COR-L47 (cell line): ENCODE measurements around the gene SPRED2.
"Not testable (repeated sequence)": the region's sequence is repeated elsewhere in the genome, so short reads cannot be mapped to it uniquely, and the experiment has no call there.

Source experiments
- DNase-seq: peaks from one replicate; lab custom pipeline; 2025; lab: John Stamatoyannopoulos, UW

The SPRED2 gene

DNA sequence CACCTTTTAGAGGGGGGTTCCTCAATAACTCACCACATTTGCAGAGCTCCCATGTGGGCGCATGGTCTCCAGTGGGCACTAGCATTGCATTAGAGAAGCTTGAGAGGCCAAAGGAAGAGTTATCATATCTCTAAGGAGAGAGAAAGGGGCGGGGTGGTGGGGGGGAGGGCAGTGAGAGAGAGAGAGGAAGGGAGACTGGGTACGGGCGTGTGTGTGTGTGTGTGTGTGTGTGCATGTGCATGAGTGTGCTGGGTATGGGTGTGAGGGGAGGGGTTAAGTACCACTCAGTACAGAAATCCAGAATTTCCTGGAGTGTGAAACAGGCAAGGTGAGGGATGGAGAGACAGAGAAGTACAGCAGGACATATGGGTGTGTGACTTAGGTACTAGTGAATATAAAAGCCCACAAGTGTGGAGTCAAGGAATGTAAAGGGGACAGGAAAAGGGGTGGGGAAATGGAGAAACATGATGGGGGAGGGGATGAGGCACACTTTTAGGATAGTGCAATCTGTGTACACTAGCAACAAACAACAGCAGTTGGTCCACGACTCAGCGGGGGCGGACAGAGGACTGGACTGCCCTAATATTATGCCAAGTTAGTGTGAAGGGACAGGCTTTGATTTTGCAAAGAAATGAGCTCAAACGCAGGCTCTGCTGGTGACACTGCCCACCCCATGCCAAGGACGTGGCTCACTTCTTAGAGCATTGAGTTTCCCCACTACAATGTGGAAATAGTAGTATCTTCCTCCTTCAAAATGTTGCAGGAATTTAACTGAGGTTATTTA, 91.3 kb downstream of the SPRED2 start:
- no peak for DNase-seq

GRCh38 chr2:65339648-65340047, 92.8 kb downstream of the SPRED2 start:
- no peak for DNase-seq

DNA sequence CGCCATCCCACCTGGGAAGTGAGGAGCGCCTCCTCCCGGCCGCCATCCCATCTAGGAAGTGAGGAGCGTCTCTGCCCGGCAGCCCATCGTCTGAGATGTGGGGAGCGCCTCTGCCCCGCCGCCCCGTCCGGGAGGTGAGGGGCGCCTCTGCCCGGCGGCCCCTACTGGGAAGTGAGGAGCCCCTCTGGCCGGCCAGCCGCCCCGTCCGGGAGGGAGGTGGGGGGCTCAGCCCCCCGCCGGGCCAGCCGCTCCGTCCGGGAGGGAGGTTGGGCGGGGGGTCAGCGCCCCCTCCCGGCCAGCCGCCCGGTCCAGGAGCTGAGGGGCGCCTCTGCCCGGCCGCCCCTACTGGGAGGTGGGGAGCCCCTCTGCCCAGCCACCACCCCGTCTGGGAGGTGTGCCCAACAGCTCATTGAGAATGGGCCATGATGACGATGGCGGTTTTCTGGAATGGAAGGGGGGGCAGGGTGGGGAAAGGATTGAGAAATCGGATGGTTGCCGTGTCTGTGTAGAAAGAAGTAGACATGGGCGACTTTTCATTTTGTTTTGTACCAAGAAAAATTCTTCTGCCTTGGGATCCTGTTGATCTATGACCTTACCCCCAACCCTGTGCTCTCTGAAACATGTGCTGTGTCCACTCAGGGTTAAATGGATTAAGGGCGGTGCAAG, 93.4 kb downstream of the SPRED2 start:
- DNase-seq: not testable (repeated sequence)

- DNase-seq: not testable (repeated sequence)
Observed at GRCh38 chr2:65337915-65338314, 94.5 kb downstream of the SPRED2 start.

- no peak for DNase-seq
Observed at GRCh38 chr2:65334714-65335113, 97.7 kb downstream of the SPRED2 start.

- DNase-seq: no peak
Observed at GRCh38 chr2:65331336-65332025, 100.9 kb downstream of the SPRED2 start.

DNA sequence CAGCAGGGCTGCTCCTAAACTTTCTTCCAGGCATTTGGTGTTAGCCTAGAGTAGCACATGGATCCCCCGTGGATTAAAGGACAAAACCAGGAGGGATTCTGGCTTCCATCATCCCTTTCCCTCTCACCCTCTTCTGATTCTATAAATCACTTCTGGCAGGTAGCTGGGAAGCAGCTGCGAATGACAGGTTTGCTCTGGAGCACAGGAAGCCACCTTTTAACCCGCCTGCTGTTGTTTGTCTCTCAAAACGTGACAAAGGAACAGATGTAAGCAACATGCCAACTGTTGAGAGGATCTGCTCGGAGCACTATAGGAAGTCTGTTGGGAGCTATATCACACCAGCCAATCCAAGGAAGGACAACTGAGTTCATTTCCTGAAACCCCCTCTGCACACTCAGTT, 102.9 kb downstream of the SPRED2 start:
- DNase-seq: peak; percentile 47

- no peak for DNase-seq
Observed at GRCh38 chr2:65326276-65326675, 106.1 kb downstream of the SPRED2 start.

GRCh38 chr2:65325066-65325465, 107.3 kb downstream of the SPRED2 start:
- DNase-seq: no peak

DNA sequence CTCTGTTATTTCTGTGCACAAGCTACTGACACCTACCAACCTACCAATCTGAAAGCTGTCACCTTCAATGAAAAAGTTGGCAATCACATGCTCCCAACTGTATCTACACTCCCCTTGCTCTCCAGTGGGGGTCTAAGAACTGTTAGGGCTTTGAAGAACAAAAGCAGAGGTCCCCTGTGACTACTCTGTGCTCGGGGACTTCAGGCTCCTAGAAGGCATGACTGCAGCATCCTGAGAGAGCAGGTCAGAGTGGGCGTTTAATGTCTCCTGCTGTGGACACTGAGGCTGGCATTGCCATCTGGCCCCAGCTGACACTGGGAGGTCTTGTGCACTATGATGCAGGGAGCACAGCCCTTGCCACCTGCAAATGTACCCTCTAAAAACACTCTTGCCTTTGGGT, 111.5 kb downstream of the SPRED2 start:
- no peak for DNase-seq

DNA sequence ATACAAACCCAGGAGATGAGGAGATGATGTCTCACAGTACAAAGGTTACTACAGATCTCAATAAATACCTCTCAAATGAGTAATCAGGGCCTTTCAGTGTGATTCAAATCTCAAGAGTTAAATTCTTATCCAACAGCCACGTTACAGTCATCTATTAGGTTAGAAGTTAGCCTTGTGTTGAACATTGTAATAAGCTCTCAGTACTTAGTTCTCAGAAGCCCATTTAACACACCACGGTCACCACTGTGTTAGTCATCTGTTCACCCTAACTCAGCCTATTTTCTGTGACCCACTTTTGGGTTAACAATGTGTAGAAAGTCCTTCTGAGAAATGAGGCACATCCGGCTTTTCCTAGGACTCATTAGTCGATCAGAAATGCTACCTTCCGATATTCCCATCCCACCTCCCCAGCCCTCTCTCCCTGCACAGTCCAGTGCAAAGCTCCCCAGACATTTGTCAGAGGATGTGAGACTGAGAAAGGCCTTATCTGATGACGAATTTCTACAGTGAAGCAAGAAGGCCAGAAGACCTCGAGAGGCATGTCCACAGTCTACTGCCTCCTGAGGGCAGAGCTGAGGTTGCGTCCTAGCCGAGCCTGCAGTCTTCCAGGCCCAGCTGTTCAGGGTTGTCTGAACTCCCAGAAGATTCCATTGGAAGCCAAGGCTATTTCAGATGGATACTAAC, 112.2 kb downstream of the SPRED2 start:
- DNase-seq: no peak

GRCh38 chr2:65319674-65320041, 112.7 kb downstream of the SPRED2 start:
- no peak for DNase-seq

DNA sequence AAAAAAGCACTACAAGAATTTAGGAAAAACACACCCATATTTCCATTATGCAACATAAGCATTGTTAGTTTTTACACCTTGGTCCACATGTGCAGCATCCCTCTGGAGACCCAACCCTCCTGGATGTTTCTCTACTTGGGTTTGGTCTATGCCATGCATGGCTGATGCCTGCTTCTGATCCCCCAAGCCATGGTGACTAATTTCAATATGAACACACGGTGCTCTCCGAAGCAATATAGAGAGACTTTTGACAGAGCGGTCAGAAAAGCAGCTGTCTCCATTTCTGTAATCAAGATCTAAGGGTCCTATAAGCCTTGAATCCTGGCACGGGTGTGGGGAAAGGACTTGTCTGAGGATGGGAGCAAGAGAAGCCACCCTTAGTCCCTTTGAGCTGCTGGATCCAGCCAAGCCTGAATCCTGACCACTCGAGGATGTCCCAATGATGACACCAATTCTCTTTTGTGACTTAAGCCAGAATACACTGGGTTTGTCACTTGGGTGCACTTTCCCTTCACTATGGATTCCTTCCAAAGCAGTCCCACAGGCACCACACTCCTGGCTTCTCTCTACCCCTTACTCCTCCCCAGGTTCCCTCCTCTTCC, 113.2 kb downstream of the SPRED2 start:
- DNase-seq: no peak

DNA sequence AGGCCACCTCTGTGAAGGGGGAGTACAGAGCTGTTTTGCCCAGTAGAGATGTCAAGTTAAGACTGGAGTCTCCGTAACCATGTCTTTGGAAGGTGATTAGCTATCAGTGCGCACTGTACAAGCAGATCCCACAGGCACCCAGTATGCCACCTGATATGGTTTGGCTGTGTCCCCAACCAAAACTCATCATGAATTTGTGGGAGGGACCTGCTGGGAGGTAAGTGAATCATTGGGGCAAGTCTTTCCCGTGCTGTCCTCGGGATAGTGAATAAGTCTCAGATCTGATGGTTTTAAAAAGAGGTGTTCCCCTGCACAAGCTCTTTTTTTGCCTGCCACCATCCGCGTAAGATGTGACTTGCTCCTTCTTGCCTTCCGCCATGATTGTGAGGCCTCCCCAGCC, 114.6 kb downstream of the SPRED2 start:
- no peak for DNase-seq

- not testable (repeated sequence) for DNase-seq
Observed at GRCh38 chr2:65317351-65317750, 115.0 kb downstream of the SPRED2 start.

DNA sequence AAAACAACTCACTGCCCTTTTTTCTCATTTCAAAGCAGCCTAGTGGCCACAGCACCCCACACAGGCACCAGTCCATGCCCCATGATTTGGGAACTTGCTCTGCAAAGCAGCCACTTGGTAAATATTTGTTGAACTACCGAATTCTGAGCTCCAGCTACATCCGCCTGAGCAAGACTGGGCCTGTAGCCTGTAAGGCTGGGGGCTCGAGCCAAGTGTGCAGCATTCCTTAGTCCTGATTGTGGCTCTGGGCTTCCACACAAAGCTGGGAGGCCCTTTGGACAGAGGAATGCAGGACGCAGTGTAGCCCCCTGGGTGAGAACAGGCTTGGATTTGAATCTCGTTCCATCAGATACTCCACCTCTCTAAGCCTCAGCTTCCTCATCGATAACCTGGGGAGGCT, 116.3 kb downstream of the SPRED2 start:
- no peak for DNase-seq

GRCh38 chr2:65314801-65315441, 117.5 kb downstream of the SPRED2 start:
- DNase-seq: no peak

- no peak for DNase-seq
Observed at GRCh38 chr2:65313954-65314256, 118.5 kb downstream of the SPRED2 start.

GRCh38 chr2:65313126-65313953, 119.1 kb downstream of the SPRED2 start:
- no peak for DNase-seq

- no peak for DNase-seq
Observed at GRCh38 chr2:65311596-65311995, 120.8 kb downstream of the SPRED2 start.

- no peak for DNase-seq
Observed at GRCh38 chr2:65311049-65311448, 121.3 kb downstream of the SPRED2 start.
